T-helper 1 cell (primary cell): ENCODE measurements around the gene TIMELESS.
"Not testable (repeated sequence)": the region's sequence is repeated elsewhere in the genome, so short reads cannot be mapped to it uniquely, and the experiment has no call there.

Experiments
- DNase-seq, 5 donors: peaks; one replicate each; pipeline ENCODE4 v3.0.0-alpha.2; 2012 to 2020

Gene TIMELESS

GRCh38 chr12:56401125-56401524 lies 48.1 kb downstream of the TIMELESS start:
- DNase-seq, result not testable (repeated sequence)

- DNase-seq, result not testable (repeated sequence)
Observed at GRCh38 chr12:56399466-56399865, 49.8 kb downstream of the TIMELESS start.

GRCh38 chr12:56398324-56398723 lies 50.9 kb downstream of the TIMELESS start:
- DNase-seq, result no peak

GRCh38 chr12:56392331-56392730 lies 56.9 kb downstream of the TIMELESS start:
- DNase-seq, result no peak

GRCh38 chr12:56391721-56392120 lies 57.5 kb downstream of the TIMELESS start:
- no peak for DNase-seq

GRCh38 chr12:56389412-56389811 lies 59.8 kb downstream of the TIMELESS start:
- DNase-seq, result no peak

- no peak for DNase-seq
Observed at GRCh38 chr12:56387152-56387736, 62.0 kb downstream of the TIMELESS start.

GRCh38 chr12:56385873-56386272 lies 63.4 kb downstream of the TIMELESS start:
- no peak for DNase-seq

GRCh38 chr12:56382611-56383010 lies 66.6 kb downstream of the TIMELESS start:
- no peak for DNase-seq

GRCh38 chr12:56377989-56378316 lies 71.3 kb downstream of the TIMELESS start:
- DNase-seq, result no peak

GRCh38 chr12:56377310-56377988 lies 71.8 kb downstream of the TIMELESS start:
- DNase-seq, result no peak

GRCh38 chr12:56375598-56376434 lies 73.4 kb downstream of the TIMELESS start:
- no peak for DNase-seq

GRCh38 chr12:56374726-56375597 lies 74.3 kb downstream of the TIMELESS start:
- DNase-seq, result no peak

GRCh38 chr12:56373515-56373914 lies 75.7 kb downstream of the TIMELESS start:
- DNase-seq, result no peak

GRCh38 chr12:56366948-56367347 lies 82.3 kb downstream of the TIMELESS start:
- no peak for DNase-seq
